HG02642 (cell line): ENCODE results near the gene EIF4E1B.
"Not testable (repeated sequence)": the region's sequence is repeated elsewhere in the genome, so short reads cannot be mapped to it uniquely, and the experiment has no call there.

Experiments
- ATAC-seq: cut with Tn5 transposase; IDR thresholded peaks from one replicate; pipeline ENCODE4 v1.9.1; 2021; ENCODE audit warnings: mild to moderate bottlenecking; ENCODE audit not compliant: unreplicated experiment, poor library complexity

Gene EIF4E1B, protein sequence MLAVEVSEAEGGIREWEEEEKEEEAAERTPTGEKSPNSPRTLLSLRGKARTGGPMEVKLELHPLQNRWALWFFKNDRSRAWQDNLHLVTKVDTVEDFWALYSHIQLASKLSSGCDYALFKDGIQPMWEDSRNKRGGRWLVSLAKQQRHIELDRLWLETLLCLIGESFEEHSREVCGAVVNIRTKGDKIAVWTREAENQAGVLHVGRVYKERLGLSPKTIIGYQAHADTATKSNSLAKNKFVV

DNA sequence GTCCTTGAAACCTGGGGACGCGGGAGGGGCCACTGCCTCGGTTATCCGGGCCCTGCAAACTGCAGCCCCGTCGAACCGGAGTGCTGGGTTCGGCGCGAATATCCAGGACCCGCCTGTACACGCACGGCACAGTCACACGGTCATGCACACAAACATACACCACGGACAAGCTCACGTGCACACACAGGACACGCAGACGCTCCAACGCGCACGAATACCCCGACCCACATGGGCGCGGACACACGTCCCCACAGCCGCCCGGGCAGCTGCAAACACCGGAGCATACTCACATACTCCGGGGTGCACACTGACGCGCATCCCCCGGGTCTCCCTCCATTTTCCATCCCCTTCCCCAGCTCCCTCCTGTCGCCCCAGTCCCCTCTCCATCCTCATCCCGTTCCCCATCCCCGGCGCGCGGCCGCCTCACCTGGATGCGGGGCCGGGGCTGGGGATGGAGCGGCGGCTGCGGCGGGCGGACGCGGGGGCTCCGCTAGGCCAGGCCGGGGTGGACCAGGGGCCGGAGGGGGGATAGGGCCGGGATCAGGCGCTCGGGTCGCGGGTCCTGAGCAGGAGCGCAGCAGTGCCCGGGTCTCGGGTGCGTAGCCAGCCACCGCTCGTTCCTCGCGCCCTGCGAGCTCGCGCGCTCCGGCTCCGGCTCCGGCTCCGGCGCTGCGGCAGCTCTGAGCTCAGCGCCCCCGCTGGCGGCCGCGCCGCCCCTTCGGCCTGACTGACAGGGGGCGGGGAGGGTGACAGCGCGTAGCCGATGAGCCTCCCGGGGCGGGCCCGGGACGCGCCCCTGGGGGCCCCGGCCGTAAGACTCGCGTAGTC, at the start of gene EIF4E1B, which contains the start of gene SNCB:
Gene EIF4E1B (plus strand): TSS at position 823 of the 828 bp plus-strand sequence. CDS start 12,113 bp downstream, outside the sequence.
Gene SNCB (minus strand): TSS at position 682 of the 828 bp plus-strand sequence. CDS start 880 bp downstream, outside the sequence.
- peak; percentile 70 for ATAC-seq

DNA sequence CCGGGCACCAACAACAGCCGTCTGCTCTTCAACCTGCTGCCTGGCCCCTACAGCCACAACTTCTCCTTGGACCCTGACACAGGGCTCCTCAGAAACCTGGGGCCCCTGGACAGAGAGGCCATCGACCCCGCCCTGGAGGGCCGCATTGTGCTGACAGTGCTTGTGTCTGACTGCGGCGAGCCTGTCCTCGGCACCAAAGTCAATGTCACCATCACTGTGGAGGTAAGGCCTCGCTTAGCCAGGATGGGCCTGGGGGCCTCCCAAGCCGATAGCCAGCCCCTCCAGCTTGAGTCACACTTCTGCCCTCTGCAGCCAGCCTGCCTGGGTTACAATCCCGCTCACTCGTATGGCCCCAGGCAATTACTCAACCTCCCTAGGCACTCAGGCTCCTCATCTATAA, 49.1 kb upstream of the EIF4E1B start:
- no peak for ATAC-seq

DNA sequence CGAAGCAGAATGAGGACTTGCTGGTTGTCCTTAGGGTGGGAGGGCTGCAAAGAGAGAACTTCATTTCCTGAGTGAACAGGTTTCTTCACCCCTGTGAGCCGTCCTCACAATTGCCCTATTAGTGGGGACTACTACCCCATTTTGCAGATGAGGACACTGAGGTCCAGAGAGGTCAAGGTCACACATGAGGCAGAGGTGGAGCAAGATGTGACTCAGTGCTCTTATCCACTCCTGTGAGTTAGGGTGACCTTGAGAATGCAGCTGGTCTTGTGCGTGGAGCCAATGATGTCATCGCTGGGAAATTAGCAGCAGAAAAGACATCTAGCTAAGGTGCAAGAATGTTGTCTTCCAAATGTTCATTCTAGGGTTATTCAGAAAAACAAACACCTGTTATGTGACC, 47.4 kb upstream of the EIF4E1B start:
- no peak for ATAC-seq

DNA sequence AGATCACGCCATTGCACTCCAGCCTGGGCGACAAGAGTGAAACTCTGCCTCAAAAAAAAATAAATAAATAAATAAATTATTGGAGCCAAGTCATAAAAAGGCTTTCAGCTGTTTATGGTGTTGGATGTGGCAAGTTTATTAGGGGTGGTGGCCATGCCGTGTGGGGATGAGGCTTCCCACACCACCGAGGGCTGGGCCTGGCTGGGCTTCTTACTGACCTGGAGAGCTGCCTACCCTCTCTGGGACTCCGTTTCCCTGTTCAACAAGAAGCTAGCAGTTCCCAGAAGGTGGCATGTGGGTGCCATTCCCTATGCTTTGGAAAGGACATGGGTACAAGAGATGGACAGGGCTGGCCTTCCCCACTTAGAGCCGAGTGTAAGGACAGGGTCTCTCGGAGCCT, 43.1 kb upstream of the EIF4E1B start:
- no peak for ATAC-seq

DNA sequence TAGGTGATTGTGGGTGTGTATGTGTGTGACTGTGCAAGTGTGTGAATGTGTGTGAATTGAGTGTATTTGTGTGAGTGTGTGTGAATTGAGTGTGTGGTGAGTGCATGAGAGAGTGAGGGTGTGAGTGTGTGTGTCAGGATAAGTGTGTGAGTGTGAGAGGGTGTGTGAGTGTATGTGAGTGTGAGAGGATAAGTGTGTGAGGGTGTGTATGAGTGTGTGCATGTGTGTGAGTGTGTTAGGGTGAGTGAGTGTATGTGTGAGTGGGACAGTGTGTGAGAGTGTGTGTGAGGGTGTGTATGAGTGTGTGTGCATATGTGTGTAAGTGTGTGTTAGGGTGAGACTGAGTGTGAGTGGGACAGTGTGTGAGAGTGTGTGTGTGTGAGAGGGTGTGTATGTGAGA, 42.2 kb upstream of the EIF4E1B start:
- ATAC-seq = no peak

DNA sequence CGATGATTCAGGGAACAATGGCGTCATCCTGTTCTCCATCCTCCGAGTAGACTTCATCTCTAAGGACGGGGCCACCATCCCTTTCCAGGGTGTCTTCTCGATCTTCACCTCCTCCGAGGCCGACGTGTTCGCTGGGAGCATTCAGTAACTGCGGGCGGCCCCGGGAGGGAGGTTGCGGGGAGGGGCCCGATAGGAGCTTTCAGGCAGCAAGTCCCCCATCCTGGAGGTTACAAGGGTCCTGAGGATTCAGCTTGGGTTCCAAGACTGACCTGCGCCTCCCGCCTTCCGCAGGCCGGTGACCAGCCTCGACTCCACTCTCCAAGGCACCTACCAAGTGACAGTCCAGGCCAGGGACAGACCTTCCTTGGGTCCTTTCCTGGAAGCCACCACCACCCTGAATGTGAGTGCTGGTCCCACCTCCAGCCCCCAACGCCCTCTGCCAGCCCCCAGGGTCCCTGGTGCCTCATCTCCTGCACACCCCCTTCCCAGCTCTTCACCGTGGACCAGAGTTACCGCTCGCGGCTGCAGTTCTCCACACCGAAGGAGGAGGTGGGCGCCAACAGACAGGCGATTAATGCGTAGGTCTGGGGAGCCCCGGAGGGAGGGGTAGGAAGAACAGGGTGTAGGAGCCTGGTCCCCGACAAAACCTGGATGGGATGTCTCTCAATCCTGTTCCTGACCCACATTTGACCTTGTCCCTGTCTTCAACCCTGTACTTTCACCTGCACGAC, 41.3 kb upstream of the EIF4E1B start:
- ATAC-seq = no peak

DNA sequence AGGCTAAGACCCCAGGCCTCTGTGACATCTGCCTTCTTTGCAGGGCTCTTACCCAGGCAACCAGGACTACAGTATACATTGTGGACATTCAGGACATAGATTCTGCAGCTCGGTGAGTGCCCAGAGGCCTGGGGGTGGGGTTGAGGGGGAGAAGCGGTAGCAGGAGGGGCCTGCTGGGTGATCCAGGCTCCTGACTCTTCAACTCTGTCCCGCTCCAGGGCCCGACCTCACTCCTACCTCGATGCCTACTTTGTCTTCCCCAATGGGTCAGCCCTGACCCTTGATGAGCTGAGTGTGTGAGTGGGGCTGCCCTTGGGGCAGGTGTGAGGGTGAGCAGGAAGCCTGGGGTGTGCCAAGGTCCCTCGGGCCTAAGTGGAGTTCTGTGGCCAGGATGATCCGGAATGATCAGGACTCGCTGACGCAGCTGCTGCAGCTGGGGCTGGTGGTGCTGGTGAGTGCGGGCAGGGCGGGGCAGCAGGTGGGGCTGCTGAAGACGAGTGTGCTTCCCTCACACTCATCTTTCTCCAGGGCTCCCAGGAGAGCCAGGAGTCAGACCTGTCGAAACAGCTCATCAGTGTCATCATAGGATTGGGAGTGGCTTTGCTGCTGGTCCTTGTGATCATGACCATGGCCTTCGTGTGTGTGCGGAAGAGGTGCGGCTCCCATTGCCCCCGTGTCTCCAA, 40.3 kb upstream of the EIF4E1B start:
- no peak for ATAC-seq

DNA sequence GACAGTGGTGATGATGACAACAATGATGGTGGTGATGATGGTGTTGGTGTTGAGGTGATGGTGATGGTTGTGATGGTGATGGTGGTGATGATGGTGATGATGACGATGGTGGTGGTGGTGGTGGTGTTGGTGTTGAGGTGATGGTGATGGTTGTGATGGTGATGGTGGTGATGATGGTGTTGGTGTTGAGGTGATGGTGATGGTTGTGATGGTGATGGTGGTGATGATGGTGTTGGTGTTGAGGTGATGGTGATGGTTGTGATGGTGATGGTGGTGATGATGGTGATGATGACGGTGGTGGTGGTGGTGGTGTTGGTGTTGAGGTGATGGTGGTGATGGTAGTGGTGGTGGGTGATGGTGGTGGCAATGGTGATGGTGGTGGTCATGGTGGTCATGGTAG, 38.8 kb upstream of the EIF4E1B start:
- not testable (repeated sequence) for ATAC-seq

DNA sequence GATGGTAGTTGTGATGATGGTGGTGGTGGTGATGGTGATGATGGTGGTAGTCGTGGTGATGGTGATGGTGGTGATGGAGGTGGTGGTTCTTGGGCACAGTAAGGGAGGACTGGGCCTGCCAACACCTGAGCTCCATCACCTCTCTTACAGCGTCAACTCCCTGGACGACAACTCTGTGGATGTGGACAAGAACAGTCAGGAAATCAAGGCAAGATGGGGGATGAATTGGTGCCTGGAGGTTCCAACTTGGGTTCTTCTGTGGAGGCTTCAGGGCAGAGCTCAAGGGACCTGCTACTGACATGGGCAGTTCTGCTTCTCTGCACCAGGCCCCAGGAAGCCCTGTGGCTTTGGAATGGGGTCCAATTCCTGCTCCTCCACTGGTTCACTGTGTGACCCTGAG, 37.9 kb upstream of the EIF4E1B start:
- ATAC-seq = no peak

DNA sequence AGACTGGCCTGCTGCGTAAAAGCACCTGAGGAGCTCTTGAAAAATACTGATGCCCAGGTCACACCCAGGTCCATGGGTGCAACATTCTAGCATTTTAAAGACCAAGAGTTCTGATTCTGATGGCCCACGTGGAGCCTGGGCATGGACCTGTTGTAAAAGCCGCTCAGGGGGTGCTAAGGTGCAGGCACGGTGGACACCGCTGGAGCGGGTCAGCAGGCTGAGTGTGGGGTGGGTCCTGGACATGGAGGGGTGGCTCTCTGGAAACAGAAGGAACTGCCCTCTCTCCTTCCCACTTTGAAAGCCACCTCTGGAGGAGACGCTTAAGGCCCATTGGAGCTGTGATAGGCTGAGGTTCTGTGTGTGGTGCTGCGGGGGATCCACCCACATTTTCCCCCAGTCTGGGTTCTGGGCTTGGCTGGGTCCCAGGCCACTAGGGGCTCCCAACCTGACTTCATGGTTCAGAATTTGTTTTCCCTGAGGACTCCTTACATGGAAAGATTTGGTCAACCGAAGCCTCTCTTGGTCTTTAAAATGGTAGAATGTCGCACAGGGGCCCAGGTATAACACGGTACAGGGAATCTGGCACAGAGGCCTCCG, 37.1 kb upstream of the EIF4E1B start:
- no peak for ATAC-seq

DNA sequence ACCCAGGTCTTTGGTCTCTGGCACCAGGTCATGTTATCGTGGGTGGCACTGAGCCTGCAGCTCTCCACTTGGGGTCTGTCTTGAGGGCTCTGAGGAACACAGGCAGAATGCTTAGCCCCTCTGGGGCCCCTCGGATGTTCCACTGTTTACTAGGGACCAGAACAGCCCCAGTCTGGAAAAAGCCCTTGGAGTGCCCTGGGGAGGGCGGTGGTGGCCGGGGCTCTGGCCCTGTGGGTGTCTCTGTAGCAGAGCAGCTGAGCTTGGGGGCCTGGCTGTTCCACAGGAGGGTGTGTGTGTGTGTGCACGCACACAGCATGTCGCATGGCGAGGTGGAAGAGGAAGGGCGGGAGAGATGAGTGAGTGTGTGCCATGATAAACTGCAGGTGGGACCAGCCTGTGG, 35.9 kb upstream of the EIF4E1B start:
- no peak for ATAC-seq

DNA sequence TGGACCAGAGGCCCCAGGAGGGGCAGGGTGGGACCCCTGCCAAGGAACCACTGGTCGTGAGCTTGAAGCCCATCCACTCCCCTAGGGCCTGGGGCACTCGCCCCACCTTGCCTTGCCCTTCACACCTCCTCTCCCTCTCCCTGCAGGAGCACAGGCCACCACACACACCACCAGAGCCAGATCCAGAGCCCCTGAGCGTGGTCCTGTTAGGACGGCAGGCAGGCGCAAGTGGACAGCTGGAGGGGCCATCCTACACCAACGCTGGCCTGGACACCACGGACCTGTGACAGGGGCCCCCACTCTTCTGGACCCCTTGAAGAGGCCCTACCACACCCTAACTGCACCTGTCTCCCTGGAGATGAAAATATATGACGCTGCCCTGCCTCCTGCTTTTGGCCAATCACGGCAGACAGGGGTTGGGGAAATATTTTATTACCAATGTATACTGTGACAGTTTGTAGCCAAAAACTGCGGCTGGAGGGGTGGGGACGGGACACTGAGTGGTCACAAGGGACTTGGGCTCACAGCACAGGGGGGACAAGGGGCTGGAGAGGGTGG, 35.0 kb upstream of the EIF4E1B start:
- no peak for ATAC-seq

DNA sequence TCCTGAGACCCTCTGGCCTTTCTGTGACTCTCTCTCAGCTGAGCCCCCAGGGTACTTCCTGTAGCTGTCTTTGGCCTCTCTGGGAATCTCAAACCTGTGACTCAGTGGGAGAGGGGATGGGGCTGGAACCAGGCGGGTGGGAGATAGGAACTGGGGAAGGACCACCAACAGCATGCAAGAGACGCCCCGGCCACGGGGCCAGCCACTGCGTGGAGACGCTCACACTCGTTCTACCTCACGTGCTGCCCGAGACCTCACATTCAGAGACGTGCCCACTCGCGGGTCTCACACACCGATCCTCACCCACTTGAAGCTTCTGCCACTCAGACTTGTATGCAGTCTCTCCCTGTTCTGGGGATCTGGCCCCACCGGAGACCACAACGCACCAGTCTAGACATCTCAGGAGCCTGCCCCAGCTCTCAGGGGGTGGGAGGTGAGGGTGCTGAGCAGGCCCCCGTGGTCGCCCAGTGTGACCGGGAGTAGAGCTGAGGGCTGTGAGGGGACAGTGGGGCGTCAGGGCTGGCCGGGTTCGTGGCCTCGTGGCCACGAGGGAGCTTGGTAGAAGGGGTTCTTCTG, 34.3 kb upstream of the EIF4E1B start:
- ATAC-seq = no peak

DNA sequence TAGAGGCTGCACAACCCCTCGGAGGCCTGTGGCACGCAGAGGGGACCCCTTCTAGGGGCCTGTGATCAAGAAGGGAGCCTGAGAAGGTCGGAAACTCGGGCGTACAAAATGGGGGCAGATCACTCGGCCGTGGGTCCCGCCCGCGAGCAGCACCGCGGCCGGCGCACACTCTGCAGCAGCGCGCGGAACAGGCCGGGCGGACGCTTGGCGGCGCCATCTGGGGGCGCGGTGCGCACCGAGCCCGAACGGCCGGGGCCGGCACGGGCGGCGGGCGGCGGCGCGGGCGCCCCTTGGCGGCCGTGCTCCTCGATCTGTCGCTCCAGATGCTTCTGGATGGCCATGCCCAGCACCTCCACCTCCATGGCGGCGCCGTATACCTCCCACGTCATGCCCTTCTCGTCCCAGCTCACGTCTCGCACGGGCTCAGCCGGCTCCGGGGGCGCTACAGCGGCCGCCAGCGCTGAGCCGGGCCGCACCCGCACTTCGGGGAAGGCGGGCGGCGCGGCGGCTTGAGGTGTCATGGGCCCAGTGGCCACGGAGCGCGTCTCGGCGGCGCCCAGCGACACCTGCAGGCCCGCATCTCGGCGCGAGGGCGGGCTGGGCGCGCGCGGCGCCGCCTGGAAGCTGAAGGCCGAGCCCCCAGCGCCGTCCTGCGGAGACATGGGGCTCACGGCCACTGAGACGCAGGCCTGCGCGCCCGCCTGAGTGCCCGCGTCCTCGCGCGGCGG, 33.6 kb upstream of the EIF4E1B start:
- ATAC-seq = no peak

DNA sequence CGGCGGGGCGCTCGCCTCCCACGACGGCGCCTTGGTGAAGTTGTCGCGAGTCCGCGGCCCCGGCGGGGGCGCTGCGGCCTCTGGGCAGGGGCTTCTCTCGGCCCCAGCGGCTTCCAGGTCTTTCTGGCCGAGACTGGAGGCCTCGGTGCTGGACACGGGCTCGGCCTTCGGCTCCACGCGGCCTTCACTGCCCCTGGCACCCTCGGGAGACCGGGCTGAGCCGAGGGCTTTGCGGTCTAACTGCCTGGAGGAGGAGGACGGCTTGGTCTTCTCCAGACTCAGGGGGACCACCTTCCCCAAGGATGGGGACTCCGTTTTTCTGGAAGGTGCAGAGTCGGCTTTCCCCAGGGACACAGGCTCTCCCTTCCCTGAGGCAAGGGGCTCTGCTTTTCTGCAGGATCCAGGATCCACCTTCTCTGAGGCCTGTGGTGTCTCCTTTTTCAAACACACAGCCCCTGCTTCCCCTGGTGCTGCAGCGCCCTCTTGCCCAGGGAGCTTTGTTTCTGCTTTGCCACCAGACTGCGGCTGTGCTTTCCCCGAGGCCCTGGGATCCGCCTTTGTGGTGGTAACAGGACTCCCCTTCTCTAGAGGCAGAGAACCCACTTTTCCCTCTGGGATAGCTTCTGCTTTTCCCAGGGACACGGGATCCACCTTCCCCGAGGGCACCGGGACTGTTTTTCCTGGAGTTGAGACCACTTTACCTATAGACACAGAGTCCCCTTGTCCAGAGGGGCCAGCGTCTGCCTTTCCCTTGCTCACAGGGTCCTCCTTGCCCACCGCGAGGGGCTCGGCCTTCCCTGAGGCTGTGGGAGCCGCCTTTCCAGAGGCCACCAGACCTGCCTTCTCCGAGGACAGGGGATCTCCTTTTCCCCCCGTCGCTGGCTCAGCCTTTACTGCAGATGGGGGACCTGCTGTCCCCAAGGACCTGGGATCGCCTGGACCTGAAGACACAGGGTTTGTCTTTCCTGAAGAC, 32.8 kb upstream of the EIF4E1B start:
- no peak for ATAC-seq

DNA sequence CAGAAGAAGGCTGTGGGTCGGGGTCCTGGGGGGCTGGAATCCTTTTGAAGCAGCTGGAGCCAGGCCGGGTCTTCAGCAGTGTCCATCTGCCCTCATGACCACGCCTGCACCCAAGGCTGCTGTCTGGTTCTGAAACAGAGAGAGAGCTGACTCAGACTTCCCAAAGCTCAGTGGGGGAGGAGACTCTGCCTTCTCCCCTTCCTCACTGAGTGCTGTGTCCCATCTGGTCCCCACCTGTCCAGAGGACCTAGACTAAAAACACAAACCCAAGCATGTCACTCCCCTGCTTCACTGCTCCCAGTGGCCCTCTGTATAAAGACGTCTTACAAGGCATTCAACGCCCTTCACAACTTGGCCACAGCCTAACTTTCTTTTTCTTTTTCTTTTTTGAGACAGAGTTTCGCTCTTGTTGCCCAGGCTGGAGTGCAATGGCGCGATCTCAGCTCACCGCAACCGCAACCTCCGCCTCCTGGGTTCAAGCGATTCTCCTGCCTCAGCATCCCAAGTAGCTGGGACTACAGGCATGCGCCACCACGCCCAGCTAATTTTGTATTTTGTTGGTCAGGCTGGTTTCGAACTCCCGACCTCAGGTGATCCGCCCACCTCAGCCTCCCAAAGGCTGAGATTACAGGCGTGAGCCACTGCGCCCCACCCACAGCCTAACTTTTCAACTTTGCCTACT, 30.6 kb upstream of the EIF4E1B start:
- not testable (repeated sequence) for ATAC-seq

DNA sequence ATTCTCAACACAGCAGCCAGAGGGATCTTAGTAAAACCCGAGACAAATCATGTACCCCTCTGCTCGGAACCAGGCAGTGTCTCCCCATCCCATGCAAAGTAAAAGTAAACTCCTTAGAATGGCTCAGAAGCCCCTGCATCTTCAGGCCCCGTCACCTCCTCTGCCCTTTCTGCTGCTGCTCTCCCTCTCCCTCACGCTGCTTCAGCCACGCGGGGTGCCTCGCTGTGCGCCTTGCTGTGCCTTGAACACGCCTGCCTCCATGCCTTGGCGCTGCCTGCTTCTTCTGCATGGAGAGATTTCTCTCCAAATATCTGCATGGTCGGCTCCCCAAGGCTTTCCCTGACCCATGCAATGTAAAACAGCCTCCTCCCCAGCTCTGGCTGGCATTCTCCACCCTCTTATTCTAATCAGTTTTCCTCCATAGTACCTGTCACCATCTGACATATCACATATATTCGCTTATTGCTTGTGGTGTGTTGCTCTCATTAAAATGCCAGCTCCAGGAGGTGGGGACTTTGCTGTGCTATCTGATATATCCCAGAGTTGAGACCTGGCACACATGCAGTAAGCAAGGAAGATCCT, 28.5 kb upstream of the EIF4E1B start:
- ATAC-seq = no peak
